Gastrocnemius medialis (tissue), 4 donors: ENCODE data around the gene NHLRC1. TPM values are rescaled to one million over a fixed set of nuclear protein-coding genes. Genes with fewer than 3 reads are reported as not detected.

ENCODE experiments used
- ATAC-seq, 2 donors: fragments of 150-250 bp; one replicate each; pipeline ENCODE4 v1.9.1; 2016
- DNase-seq, 2 donors: peaks; one replicate each; pipeline ENCODE4 v3.0.0-alpha.2; 2019
- H3K27ac ChIP-seq, 4 donors: fragments of 200-600 bp; sonication (generic); 1 replicate in 1 of 4; 2 replicates in 3 of 4; pipeline ENCODE4 v1.5.1; 2016 to 2018; ENCODE audit warnings: mild to moderate bottlenecking in 2 of 4, moderate library complexity in 1 of 4
- H3K27me3 ChIP-seq, 3 donors: fragments of 200-600 bp; sonication (generic) in 2 of 3; 1 replicate in 1 of 3; 2 replicates in 2 of 3; pipeline versions ENCODE4 v1.5.1 to v1.6.0; 2016 to 2019; ENCODE audit warnings: mild to moderate bottlenecking in 1 of 3, moderate library complexity in 1 of 3
- H3K36me3 ChIP-seq, 2 donors: fragments of 200-600 bp; sonication (generic) in 1 of 2; one replicate each; pipeline ENCODE4 v1.5.1; 2017 to 2018
- H3K4me1 ChIP-seq, 2 donors: fragments of 200-600 bp; sonication (generic) in 1 of 2; one replicate each; pipeline ENCODE4 v1.5.1; 2016 to 2017; ENCODE audit warnings: mild to moderate bottlenecking in 2 of 2
- H3K4me3 ChIP-seq, 4 donors: fragments of 200-600 bp; sonication (generic) in 3 of 4; 1 replicate in 1 of 4; 2 replicates in 3 of 4; pipeline ENCODE4 v1.5.1; 2016 to 2019; ENCODE audit warnings: mild to moderate bottlenecking in 2 of 4
- H3K9me3 ChIP-seq, 3 donors: fragments of 200-600 bp; sonication (generic) in 2 of 3; 1 replicate in 1 of 3; 2 replicates in 2 of 3; pipeline ENCODE4 v1.5.1; 2016 to 2019
- POLR2A ChIP-seq, 2 donors: fragments of 450-650 bp; IDR thresholded peaks; one replicate each; pipeline ENCODE4 v1.6.1; 2017; ENCODE audit warnings: antibody characterized with exemption in 2 of 2, mild to moderate bottlenecking in 2 of 2, moderate library complexity in 2 of 2
- in situ Hi-C, 4 donors: fragments of 200-750 bp; cut with MboI; loops; one replicate each; pipeline versions ENCODE4 v1.15.0 to v1.8.0; 2017; ENCODE audit warnings: low sequenced_read_pairs in 4 of 4
- intact Hi-C: fragments of 100-400 bp; cut with DNase I; formaldehyde crosslinking; loops from one replicate; pipeline ENCODE4 v1.15.1; 2023; ENCODE audit warnings: low total_unique reads
- total RNA-seq, 4 donors: library from RNA; depleted of rRNA; stranded (reverse); fragments of >200 nt; gene quantifications; one replicate each; pipeline versions ENCODE4 v1.1.0 to v1.2.3, GENCODE V29; 2016
- TF ChIP-seq, protein P1 (sequence below), 5 experiments: fragments of 450-650 bp in 3 of 5; fragments of 200-600 bp in 2 of 5; sonication (generic) in 2 of 5; IDR thresholded peaks in 4 of 5; conservative IDR thresholded peaks in 1 of 5; 1 replicate in 4 of 5; 2 replicates in 1 of 5; pipeline ENCODE4 v1.5.1; 2016 to 2019; ENCODE audit warnings: antibody characterized with exemption in 5 of 5, mild to moderate bottlenecking in 3 of 5, moderate library complexity in 3 of 5

The NHLRC1 gene
- total RNA-seq, 4 donors from 2014 or later, result 0.56 to 1.9 (median 1.4) TPM

DNA sequence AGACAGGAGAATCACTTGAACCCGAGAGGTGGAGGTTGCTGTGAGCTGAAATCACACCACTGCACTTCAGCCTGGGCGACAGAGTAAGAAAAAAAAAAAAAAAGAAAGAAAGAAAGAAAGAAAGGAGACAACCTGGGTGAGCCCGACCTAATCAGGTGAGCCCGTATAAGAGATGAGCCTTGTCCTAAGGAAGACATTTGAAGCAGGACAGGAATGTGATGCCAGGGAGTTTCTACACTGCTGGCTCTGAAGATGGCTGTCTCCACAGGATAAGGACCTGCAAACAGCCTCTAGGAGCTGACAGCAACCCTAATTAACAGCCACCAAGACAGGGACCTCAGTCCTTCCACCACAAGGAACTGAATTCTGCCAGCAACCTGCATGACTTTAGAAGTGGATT, 41.9 kb downstream of the NHLRC1 start:
- in situ Hi-C loops, result no loop called here
- DNase-seq (no peak), ATAC-seq (no peak)
- Histone ChIP-seq H3K4me3 (no peak overlapping the region), H3K27ac (no peak overlapping the region), H3K4me1 (no peaks in the 10 kb centered on the region), H3K36me3 (no peaks in the 10 kb centered on the region), H3K9me3 (no peaks in the 10 kb centered on the region), H3K27me3 (no peaks in the 10 kb centered on the region)
- intact Hi-C loops, result no loop called here
- no peak for TF ChIP-seq POLR2A (IDR thresholded peaks at IDR 0.05)
- TF ChIP-seq, protein P1, sequence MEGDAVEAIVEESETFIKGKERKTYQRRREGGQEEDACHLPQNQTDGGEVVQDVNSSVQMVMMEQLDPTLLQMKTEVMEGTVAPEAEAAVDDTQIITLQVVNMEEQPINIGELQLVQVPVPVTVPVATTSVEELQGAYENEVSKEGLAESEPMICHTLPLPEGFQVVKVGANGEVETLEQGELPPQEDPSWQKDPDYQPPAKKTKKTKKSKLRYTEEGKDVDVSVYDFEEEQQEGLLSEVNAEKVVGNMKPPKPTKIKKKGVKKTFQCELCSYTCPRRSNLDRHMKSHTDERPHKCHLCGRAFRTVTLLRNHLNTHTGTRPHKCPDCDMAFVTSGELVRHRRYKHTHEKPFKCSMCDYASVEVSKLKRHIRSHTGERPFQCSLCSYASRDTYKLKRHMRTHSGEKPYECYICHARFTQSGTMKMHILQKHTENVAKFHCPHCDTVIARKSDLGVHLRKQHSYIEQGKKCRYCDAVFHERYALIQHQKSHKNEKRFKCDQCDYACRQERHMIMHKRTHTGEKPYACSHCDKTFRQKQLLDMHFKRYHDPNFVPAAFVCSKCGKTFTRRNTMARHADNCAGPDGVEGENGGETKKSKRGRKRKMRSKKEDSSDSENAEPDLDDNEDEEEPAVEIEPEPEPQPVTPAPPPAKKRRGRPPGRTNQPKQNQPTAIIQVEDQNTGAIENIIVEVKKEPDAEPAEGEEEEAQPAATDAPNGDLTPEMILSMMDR (IDR thresholded peaks at IDR 0.05 in 4 of 5, conservative IDR thresholded peaks at IDR 0.05 in 1 of 5), result no peak

DNA sequence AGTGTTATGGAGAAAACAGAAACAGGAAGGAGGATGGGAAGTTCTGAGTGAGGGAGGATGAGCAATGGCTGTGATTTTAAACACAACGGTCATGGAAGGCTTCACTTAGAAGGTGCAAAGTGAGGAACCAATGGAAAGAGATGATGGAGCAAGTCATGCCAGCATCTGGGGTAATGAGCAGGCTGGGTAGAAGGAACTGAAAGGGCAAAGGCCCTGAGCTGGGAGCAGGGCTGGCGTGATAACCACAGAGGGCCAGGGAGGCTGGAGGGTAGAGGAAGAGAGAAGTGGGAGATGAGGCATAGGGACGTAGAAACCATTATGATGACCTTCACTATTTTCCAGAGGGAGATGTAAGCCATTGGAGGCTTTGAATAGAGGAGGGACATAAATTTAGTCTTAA, 43.6 kb downstream of the NHLRC1 start:
- Histone ChIP-seq H3K4me3 (no peak overlapping the region), H3K4me1 (no peaks in the 10 kb centered on the region), H3K27me3 (no peaks in the 10 kb centered on the region), H3K36me3 (no peaks in the 10 kb centered on the region), H3K27ac (no peak overlapping the region), H3K9me3 (no peaks in the 10 kb centered on the region)
- intact Hi-C loops (no loop called here), in situ Hi-C loops (no loop called here)
- no peak for DNase-seq
- no peak for ATAC-seq
- no peak for TF ChIP-seq POLR2A (IDR thresholded peaks at IDR 0.05)
- TF ChIP-seq, protein P1 (IDR thresholded peaks at IDR 0.05 in 4 of 5, conservative IDR thresholded peaks at IDR 0.05 in 1 of 5), result no peak

DNA sequence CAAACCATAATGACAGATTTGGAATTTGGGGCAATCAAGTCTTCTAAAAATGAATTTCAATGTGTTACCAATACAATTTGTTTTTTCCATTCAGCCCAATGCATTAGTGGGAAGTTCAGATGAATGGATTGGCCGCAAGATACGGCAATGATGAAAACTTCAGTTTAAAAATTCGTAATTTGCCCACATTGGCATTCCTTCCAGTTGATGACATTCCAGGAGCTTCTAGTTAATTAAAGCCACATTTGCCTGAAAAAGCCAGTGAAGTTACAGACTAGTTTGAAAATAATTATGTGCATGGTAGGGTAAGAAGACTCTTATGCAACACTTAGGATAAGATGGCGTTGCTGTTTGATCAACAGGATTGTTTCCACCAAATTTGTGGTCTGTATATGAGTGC, 46.2 kb downstream of the NHLRC1 start:
- Histone ChIP-seq H3K36me3 (no peaks in the 10 kb centered on the region), H3K27ac (no peak overlapping the region), H3K4me3 (no peak overlapping the region), H3K4me1 (no peaks in the 10 kb centered on the region), H3K27me3 (no peaks in the 10 kb centered on the region), H3K9me3 (no peaks in the 10 kb centered on the region)
- intact Hi-C loops (no loop called here), in situ Hi-C loops (no loop called here)
- no peak for TF ChIP-seq POLR2A (IDR thresholded peaks at IDR 0.05)
- TF ChIP-seq, protein P1 (IDR thresholded peaks at IDR 0.05 in 4 of 5, conservative IDR thresholded peaks at IDR 0.05 in 1 of 5), result no peak
- DNase-seq, result no peak
- no peak for ATAC-seq

DNA sequence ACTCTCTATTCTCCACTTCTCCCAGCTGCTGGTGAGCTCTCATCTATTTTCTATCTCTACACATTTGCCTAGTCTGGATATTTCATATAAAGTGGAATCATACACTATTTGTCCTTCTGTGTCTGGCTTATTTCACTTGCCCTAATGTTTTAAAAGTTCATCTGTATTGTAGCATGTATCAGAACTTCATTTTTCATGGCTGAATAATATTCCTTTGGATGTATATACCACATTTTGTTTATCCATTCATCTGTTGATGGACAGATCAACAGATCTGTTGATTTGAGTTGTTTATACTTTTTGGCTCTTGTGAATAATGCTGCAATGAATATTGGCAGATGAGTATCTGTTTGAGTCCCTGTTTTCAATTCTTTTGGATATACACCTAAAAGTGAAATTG, 49.6 kb downstream of the NHLRC1 start:
- TF ChIP-seq, protein P1 (IDR thresholded peaks at IDR 0.05 in 4 of 5, conservative IDR thresholded peaks at IDR 0.05 in 1 of 5), result no peak
- TF ChIP-seq POLR2A (IDR thresholded peaks at IDR 0.05), result no peak
- Histone ChIP-seq H3K36me3 (no peaks in the 10 kb centered on the region), H3K4me1 (no peaks in the 10 kb centered on the region), H3K27ac (no peak overlapping the region), H3K9me3 (no peaks in the 10 kb centered on the region), H3K27me3 (no peaks in the 10 kb centered on the region), H3K4me3 (no peak overlapping the region)
- intact Hi-C loops, result no loop called here
- DNase-seq (no peak), ATAC-seq (no peak)
- in situ Hi-C loops, result no loop called here

DNA sequence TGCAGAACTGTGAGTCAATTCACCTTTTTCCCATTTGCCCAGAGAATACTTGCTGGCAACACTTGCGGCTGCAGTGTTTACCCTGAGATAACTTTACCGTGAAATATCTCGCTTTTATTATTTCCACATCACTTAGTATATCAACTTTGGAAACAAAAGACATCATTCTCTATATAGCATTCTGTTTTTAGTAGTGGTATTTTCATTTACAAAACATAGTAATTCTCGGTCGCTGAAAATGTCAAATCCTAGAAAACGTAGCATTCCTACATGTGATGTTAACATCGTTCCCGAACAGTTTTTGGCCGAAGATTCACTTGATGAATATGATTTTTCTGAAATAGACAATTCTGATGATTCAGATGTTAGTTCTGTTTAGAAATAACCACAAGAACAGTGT, 52.0 kb downstream of the NHLRC1 start:
- in situ Hi-C loops (no loop called here), intact Hi-C loops (no loop called here)
- Histone ChIP-seq H3K27ac (no peak overlapping the region), H3K9me3 (no peaks in the 10 kb centered on the region), H3K4me3 (no peak overlapping the region), H3K4me1 (no peaks in the 10 kb centered on the region), H3K27me3 (no peaks in the 10 kb centered on the region), H3K36me3 (no peaks in the 10 kb centered on the region)
- no peak for ATAC-seq
- TF ChIP-seq, protein P1 (IDR thresholded peaks at IDR 0.05 in 4 of 5, conservative IDR thresholded peaks at IDR 0.05 in 1 of 5), result no peak
- TF ChIP-seq POLR2A (IDR thresholded peaks at IDR 0.05), result no peak
- no peak for DNase-seq
